22Rv1 (cell line): Measurements from ENCODE around the gene NDUFB11.

Experiments used
- CTCF ChIP-seq: fragments of 450-650 bp; IDR thresholded peaks from 2 replicates; pipeline ENCODE4 v1.5.1; 2017; ENCODE audit warnings: mild to moderate bottlenecking
- ZFX ChIP-seq: fragments of 450-650 bp; IDR thresholded peaks from 2 replicates; pipeline ENCODE4 v1.6.1; 2017; ENCODE audit warnings: antibody characterized with exemption, borderline replicate concordance

GRCh38 chrX:47151435-47151834 lies 6.9 kb upstream of the NDUFB11 start:
- no peak for TF ChIP-seq CTCF
- no peak for TF ChIP-seq ZFX
